GM21737 (cell line): ENCODE measurements around the gene EVA1A.

Source experiments
- ATAC-seq: cut with Tn5 transposase; IDR thresholded peaks from one replicate; pipeline ENCODE4 v1.9.1; 2021; ENCODE audit warnings: mild to moderate bottlenecking, moderate library complexity; ENCODE audit not compliant: unreplicated experiment

EVA1A gene

GRCh38 chr2:75592030-75592429, 31.3 kb upstream of the EVA1A start:
- no peak for ATAC-seq

DNA sequence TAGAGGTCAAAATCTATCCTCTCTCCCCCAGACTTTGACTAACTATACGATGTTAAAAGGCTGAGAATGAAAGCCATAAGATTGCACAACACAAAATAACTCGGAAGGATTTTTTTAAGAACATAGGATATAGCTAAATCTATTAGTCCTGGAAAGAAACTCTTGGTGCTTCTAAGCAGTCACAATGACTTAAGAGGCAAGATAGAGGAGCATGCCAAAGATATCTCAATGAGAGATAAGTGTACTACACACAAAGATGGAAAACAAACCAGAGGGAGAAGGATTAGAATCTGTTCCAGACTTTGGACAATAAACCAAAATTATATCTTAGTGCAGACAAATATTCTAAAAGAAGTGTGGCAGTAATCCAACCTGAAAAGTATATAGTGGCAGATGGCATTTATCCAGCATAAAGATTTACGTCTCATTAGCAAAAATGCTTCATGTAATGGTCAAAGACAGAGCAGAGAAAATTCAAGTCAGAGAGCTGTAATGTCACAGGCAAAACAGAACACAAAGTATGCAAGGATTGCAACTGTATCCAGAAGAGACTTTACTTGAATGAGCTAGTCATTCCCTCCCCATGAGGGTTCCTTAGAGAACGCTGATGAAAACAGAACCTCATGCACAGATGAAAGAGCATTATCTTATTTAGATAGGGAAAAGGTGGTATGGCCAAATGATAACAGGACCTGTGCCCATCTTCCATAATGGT, 28.8 kb upstream of the EVA1A start:
- no peak for ATAC-seq

DNA sequence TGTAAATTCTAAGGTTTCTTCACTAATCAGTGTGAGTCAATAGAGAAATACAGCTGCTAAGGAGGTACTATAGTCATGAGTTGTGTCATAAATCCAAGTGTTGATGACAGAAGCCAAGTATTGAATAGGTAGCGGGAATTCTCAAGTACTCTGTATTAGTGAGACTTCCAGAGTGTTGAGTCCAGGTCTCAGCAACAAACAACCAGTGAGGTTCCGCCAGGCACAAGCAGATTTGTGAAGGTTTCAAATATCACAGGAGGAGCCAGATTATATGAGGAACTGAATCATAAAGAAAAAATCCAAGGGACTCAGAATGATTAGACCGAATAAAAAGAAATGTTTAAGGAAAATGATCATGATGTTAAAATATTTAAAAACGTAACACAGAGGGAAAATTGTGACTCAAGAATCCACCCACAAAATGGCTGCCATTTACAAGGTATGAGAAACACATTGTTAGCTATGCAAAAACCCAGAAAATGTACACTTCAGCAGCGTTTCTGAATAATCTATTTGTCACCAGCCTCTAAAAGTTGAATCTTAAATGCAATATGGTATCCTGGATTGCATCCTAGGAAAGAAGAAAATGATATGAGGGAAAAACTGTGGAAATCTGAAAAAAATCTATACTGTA, 27.3 kb upstream of the EVA1A start:
- no peak for ATAC-seq

GRCh38 chr2:75586971-75587370, 26.2 kb upstream of the EVA1A start:
- no peak for ATAC-seq

GRCh38 chr2:75582840-75583239, 22.1 kb upstream of the EVA1A start:
- no peak for ATAC-seq

GRCh38 chr2:75580606-75581005, 19.9 kb upstream of the EVA1A start:
- ATAC-seq, result no peak

DNA sequence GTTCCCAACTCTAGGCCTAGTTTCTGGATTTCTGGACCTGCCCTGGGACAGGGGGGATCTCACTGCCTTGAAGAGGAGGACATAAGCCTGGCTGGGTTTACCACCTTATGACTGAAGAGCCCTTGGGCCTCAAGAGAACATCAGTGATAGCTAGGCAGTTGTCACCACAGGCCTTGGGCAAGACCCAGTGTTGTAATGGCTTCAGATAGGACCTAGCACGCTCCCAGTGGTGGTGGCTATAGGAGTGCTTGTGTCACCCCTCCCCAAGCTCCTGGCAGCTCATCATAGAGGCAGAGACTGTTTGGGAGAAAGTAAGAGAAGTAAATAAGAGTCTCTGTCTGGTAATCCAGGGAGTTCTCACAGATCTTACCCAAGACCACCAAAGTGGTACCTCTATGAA, 19.4 kb upstream of the EVA1A start:
- no peak for ATAC-seq

DNA sequence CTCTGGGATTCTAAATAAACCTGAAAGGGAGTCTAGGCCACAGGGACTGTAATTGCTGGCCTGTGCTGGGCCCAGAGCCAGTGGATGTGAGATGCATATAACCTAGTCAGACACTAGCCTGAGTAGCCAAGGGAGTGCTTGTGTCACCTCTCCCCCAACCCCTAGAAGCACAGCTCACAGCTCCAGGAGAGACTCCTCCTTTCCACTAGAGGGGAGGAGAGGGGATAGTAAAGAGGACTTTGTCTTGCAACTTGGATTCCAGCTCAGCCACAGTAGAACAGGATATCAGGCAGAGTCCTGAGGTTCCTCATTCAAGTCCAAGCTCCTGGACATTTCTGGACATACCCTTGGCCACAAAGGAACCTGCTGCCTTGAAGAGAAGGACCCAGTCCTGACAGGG, 18.4 kb upstream of the EVA1A start:
- no peak for ATAC-seq

GRCh38 chr2:75577280-75577679, 16.5 kb upstream of the EVA1A start:
- ATAC-seq, result no peak

- no peak for ATAC-seq
Observed at GRCh38 chr2:75574106-75574505, 13.4 kb upstream of the EVA1A start.

- no peak for ATAC-seq
Observed at GRCh38 chr2:75573145-75573878, 12.6 kb upstream of the EVA1A start.

DNA sequence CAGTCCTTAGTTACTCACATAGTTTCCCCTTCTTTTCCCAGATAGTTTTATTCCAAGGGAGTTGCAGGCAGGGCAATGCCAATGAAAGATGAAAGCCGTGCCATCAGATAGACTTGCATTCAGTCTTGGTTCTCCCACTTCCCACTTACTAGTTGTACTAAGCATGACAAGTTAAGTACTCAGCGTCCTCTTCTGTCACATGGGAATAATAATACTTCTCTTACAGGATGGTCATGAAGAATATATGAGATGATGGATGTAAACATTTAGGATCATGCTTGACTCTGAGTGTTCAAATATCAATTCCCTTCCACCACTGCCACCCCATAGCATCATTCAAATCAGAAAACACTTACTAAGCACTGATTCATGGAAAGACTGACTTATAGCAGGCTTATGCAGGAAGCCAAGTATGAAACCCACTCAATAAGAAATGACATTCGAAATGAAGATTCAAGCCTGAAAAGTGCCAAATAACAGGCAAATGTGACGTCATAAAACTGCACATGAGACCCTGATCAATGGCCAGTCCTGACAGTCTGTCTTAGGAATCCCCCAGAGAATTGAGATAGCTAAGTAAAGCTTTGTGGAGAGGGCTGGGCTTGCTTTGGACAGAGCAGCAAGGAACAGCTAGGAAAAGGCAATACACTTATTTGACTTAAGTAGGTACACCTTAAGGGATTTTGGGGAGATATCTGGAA, 11.1 kb upstream of the EVA1A start:
- ATAC-seq, result no peak

DNA sequence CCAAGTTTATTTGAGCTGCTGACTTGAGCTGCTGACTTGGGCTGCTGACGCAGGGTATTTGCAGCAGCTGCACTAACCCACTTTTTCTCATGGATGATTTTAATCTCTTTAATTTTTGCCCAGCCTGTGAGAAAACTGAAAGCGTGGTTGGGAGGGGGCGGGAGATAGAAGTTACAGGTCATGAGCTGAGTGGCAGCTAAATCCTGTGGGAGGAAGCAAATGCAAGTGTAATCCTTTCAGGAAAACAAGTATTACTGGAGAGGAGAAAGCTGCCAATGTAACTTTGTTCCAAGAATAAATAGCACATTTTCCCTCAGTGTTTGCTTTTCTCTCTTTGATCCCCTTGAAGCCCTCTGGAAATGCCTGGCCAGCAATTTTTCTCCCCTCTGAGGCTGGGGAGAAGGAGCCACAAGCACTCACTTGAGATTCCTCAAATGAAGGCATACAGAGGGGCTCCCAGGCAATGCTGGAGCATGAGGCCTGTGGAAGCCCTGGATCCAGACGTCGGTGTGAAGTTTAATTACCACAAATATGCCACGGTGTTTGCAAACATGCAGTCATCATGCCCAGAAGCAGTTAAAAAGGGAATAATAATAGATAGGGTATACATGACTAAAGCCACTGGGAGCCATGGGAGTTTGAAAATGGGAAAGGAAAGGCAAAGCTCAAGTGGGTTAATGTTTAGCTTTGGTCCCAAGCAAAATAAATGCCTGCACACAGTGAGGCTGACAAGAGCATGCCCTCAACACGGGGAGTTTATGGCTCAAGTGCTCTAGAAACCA, 10.4 kb upstream of the EVA1A start:
- no peak for ATAC-seq

DNA sequence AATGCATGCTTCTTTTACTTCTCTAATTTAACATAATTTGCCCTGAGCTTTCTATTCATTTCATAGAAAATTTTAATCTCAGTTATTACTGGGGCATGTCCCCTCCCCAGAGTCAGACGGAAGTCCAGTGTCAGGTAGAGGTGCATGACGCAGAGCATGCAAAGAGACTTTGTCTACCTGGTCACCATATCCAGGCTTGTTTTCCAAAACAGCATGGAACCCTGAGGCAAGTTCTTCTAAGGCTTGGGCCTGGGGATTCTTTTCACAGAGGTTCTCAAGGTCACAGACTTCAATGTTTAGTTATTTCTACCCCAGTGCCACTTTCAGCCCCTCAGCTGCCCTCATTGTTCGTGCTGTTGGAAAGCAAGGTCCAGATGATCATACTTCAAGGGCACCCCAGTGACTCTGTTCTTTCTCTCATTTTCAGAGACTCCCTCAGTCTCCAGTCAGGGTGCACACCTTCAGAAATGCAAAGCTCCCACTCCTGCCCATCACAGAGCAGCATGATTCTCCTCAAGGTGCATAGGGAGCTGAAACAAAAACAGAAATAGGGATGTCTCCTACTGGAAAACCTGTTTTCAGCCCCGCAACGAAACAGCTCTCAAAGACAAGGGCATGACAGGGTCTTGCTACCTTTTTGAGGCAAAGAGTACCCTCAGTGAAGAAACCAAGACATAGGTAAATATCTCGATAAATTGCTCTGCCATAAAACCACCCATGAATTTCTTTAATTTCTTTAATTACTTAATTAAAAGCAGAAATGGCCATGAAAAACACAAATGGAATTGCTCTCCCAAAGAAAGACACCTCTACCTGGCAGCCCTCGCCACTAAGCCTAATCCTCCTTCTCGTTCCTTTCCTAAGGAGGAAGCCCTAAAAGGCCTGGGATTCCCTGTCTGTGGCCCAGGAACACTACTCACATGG, 9.5 kb upstream of the EVA1A start:
- ATAC-seq, result no peak

GRCh38 chr2:75569546-75569945, 8.8 kb upstream of the EVA1A start:
- ATAC-seq, result no peak

DNA sequence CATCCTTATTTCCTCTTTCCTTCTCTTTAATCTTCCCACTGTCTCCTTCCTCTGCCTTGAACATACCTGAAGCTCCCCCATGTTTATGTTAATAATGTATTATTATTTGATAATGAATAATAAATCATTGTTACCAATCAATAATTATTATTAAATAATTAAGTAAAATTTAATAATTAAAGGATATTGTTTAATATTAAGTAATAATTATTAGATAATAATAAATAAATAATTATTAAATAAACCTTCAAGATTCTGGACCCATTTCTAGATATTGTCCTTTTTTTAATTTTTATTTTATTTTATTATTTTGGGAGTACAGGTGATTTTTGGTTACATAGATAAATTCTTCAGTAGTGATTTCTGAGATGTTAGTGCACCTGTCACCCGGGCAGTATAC, 7.4 kb upstream of the EVA1A start:
- no peak for ATAC-seq

DNA sequence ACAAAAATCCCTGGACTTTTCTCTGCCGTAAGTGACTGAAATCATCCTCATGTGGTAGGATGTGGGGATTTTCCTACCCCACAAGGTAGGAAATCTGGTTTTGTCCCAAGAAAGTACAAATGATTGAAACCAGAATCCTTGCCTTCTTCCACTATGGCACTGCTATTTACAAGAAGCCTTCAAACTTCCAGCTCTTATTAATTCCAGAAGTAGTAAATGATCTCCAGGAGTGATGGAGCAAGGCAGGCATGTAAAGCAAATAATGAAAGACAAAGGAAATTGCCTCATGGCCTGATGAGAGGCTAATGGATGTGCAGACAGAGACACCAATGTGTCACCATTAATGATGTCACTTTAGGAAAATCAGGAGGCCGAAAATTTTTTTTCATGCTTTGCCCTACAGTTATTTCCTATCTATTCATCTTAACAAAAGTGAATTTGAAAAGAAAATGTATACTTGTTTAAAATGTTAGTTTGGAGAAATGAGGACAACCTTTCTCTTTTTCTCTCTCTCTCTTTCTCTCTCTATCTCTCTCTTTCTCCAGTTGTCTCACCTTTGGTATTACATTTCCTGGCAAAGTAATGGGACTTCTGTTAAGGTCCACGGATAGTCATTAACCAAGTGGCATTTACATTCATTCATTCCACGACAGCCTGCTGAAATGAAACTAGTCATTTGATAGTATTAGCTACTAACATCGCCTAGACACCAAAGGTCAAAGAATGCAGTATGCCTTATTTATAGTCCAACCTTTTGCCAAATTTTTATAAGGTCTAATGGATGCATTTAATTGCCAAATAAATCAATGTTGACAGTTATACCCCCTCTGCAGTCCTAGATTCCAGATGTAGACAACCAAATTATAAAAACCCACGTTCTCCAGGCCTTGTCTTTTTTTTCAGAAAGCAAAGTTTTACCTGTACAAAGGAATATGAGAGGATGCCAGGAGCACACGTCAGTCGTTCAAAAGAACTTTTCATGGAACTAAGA, 5.0 kb upstream of the EVA1A start:
- ATAC-seq, result no peak

DNA sequence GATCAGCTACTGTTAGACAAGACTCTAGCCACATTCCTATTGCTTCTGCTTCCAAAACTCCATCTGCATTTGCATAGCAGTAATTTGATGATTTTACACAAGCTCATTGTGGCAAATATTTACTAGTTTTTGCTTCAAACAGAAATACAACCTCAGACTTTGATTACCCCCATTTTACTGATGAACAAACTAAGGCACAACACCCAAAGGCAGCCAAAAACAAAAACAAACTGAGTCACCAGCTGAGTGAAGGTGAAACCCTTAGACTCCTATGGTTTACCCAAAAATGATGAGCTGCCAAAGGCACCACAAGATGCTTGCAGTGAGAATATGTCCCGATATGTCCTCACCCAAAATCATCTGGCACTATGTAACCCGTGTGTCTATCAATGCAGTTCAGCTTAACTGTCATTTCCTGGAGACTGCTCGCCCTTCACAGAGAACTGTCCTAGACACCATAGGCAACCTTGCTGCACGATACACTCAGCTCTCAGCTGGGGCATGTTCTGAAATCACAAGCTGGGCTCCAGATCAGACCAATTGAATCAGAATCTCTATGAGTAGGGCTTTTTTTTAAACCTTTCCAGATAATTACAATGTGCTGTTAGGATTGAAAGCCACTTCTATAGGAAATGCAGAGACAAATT, 4.1 kb upstream of the EVA1A start:
- ATAC-seq, result no peak
